BLaER1 treated with 17β-estradiol and CSF1 and Interleukin-3, amounts not matched to agents 10 nM and 100 nM (cell line): ENCODE data around the gene ATP6V1G3.

Experiments used
- H3K27ac ChIP-seq, 11 experiments: shearing (Covaris generic); formaldehyde crosslinking; 2 replicates each; pipeline ENCODE4 v1.8.1; 2022
- H3K27me3 ChIP-seq, 11 experiments: shearing (Covaris generic); formaldehyde crosslinking; 2 replicates each; pipeline ENCODE4 v1.8.1; 2022
- H3K36me3 ChIP-seq, 11 experiments: shearing (Covaris generic); formaldehyde crosslinking; 2 replicates each; pipeline ENCODE4 v1.8.1; 2022
- H3K4me1 ChIP-seq, 10 experiments: shearing (Covaris generic); formaldehyde crosslinking; 2 replicates each; pipeline ENCODE4 v1.8.1; 2022
- H3K4me2 ChIP-seq, 11 experiments: shearing (Covaris generic); formaldehyde crosslinking; 2 replicates each; pipeline ENCODE4 v1.8.1; 2022
- H3K4me3 ChIP-seq, 10 experiments: shearing (Covaris generic); formaldehyde crosslinking; 2 replicates each; pipeline ENCODE4 v1.8.1; 2022
- H3K9ac ChIP-seq, 11 experiments: shearing (Covaris generic); formaldehyde crosslinking; 2 replicates each; pipeline ENCODE4 v1.8.1; 2022
- H3K9me3 ChIP-seq, 11 experiments: shearing (Covaris generic); formaldehyde crosslinking; replicated peaks in 1 of 11; 2 replicates each; pipeline ENCODE4 v1.8.1; 2022
- H4K20me1 ChIP-seq, 11 experiments: shearing (Covaris generic); formaldehyde crosslinking; 2 replicates each; pipeline ENCODE4 v1.8.1; 2022
- Cebpa-rat ChIP-seq, 11 experiments: shearing (Covaris generic); IDR thresholded peaks; 2 replicates each; pipeline ENCODE4 v1.8.1; 2022

The ATP6V1G3 gene

GRCh38 chr1:198496216-198497143 lies 44.0 kb downstream of the ATP6V1G3 start:
- H3K4me3 ChIP-seq = no peak overlapping the region
- H3K4me1 ChIP-seq = peaks cover 0 to 58% (median 5%) of the 10 kb centered on the region in 10 experiments; a peak in 9 of 20 replicates
- TF ChIP-seq Cebpa-rat (IDR thresholded peaks at IDR 0.05) = no peak
- H3K27me3 ChIP-seq = no peaks in the 10 kb centered on the region
- peaks cover 0 to 5% (median 0%) of the 10 kb centered on the region in 11 experiments; a peak in 1 of 22 replicates for H3K9me3 ChIP-seq
- H4K20me1 ChIP-seq = no peaks in the 10 kb centered on the region
- H3K4me2 ChIP-seq = peak overlapping the region in 4 of 11 experiments; percentile 47 to 83 (median 70); a peak in 8 of 22 replicates
- no peaks in the 10 kb centered on the region for H3K36me3 ChIP-seq
- H3K9ac ChIP-seq = peak overlapping the region in 2 of 11 experiments; percentile 19 to 50; a peak in 3 of 22 replicates
- H3K27ac ChIP-seq = peak overlapping the region in 4 of 11 experiments; percentile 44 to 69 (median 54); a peak in 6 of 22 replicates

DNA sequence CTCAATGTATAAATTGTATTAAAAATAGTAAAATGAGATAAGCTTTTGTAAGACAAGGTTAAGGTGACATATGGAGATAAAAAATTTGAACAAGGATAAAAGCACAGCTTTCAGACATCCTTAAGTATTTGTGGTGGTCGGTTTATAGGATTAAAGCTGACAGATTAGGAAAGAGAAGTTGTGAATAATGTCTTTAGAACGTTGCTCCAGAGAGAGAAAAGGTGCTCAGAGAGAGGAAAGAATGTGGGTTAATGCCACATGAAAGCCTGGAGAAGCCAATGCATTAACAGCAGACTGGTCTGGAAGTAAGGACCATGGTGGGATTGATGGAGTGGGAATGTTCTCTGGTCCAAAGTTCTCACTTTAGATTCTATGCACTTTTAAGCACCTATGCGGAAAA lies 44.8 kb downstream of the ATP6V1G3 start:
- Histone ChIP-seq H3K27ac (no peak overlapping the region), H4K20me1 (no peaks in the 10 kb centered on the region), H3K9ac (no peak overlapping the region), H3K4me2 (no peak overlapping the region), H3K9me3 (peaks cover 0 to 5% (median 0%) of the 10 kb centered on the region in 11 experiments; a peak in 1 of 22 replicates), H3K27me3 (no peaks in the 10 kb centered on the region), H3K4me3 (no peak overlapping the region), H3K4me1 (peaks cover 0 to 50% (median 5%) of the 10 kb centered on the region in 10 experiments; a peak in 9 of 20 replicates), H3K36me3 (no peaks in the 10 kb centered on the region)
- TF ChIP-seq Cebpa-rat (IDR thresholded peaks at IDR 0.05) = no peak

DNA sequence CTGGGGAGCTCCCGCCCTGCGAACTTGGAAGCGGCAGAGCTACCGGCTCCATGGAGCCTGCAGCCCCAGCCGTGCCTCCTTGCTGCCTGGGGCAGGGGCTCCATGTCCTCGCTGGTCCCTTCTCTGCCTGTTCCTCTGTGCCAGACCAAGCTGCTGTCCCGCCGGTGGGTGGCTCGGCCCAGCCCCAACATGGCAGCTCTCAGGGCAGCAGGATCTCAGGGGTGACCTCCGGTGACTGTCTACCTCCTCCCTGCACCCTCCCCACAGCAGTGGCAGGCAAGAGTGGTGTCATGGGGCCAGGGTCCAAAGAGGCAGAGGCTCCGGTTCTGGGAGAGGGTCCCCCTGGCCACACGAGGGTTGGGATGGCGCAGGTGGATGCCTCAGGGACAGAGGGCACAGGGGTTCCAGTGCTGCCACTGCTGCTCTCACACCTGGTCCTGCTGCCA lies 45.8 kb downstream of the ATP6V1G3 start:
- no peak overlapping the region for H3K27ac ChIP-seq
- peaks cover 0 to 41% (median 5%) of the 10 kb centered on the region in 10 experiments; a peak in 9 of 20 replicates for H3K4me1 ChIP-seq
- no peaks in the 10 kb centered on the region for H3K27me3 ChIP-seq

GRCh38 chr1:198494139-198494538 lies 46.3 kb downstream of the ATP6V1G3 start:
- Histone ChIP-seq H3K36me3 (no peaks in the 10 kb centered on the region), H3K4me1 (peaks cover 0 to 36% (median 5%) of the 10 kb centered on the region in 10 experiments; a peak in 9 of 20 replicates), H3K27me3 (no peaks in the 10 kb centered on the region), H3K27ac (no peak overlapping the region), H3K9ac (no peak overlapping the region), H3K9me3 (peaks cover 0 to 5% (median 0%) of the 10 kb centered on the region in 11 experiments; a peak in 1 of 22 replicates), H3K4me3 (no peak overlapping the region), H3K4me2 (no peak overlapping the region), H4K20me1 (no peaks in the 10 kb centered on the region)
- no peak for TF ChIP-seq Cebpa-rat (IDR thresholded peaks at IDR 0.05)

More for the DNA sequence above, 45.8 kb downstream of the ATP6V1G3 start:
- H3K4me3 ChIP-seq = no peak overlapping the region
- no peak overlapping the region for H3K9ac ChIP-seq
- no peak overlapping the region for H3K4me2 ChIP-seq
- no peaks in the 10 kb centered on the region for H3K36me3 ChIP-seq
- no peaks in the 10 kb centered on the region for H4K20me1 ChIP-seq
- H3K9me3 ChIP-seq = peaks cover 0 to 5% (median 0%) of the 10 kb centered on the region in 11 experiments; a peak in 1 of 22 replicates
- TF ChIP-seq Cebpa-rat (IDR thresholded peaks at IDR 0.05) = no peak

DNA sequence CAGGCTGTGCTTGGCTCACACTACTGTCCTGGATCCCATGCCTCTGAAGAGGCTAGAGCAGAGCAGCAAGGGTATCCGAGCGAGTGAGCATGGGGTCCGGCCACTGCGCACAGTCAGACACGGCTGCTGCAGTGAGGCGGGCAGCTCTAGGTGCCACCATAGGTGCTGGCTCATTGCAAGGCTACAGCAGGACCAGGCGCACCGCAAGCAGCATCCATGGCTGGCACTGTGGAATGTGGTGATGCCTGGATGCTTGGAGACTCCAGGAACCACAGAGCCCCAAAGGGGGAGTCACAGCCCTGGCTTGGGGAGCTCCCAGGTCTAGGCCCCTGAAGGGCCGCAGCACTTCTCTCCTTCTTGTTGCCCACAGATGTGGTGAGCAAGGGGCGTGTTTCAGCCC lies 47.2 kb downstream of the ATP6V1G3 start:
- Histone ChIP-seq H3K4me1 (peaks cover 0 to 27% (median 5%) of the 10 kb centered on the region in 10 experiments; a peak in 9 of 20 replicates), H3K27me3 (no peaks in the 10 kb centered on the region), H3K9me3 (peaks cover 0 to 5% (median 0%) of the 10 kb centered on the region in 11 experiments; a peak in 1 of 22 replicates), H3K27ac (no peak overlapping the region), H3K9ac (no peak overlapping the region), H3K4me2 (no peak overlapping the region), H3K36me3 (no peaks in the 10 kb centered on the region), H3K4me3 (no peak overlapping the region), H4K20me1 (no peaks in the 10 kb centered on the region)
- TF ChIP-seq Cebpa-rat (IDR thresholded peaks at IDR 0.05) = no peak

GRCh38 chr1:198492872-198493271 lies 47.6 kb downstream of the ATP6V1G3 start:
- H3K9me3 ChIP-seq = peaks cover 0 to 5% (median 0%) of the 10 kb centered on the region in 11 experiments; a peak in 1 of 22 replicates
- no peaks in the 10 kb centered on the region for H4K20me1 ChIP-seq
- no peak overlapping the region for H3K4me3 ChIP-seq
- H3K27me3 ChIP-seq = no peaks in the 10 kb centered on the region
- H3K36me3 ChIP-seq = no peaks in the 10 kb centered on the region
- no peak for TF ChIP-seq Cebpa-rat (IDR thresholded peaks at IDR 0.05)
- no peak overlapping the region for H3K4me2 ChIP-seq
- H3K27ac ChIP-seq = no peak overlapping the region
- H3K4me1 ChIP-seq = peaks cover 0 to 23% (median 5%) of the 10 kb centered on the region in 10 experiments; a peak in 9 of 20 replicates
- no peak overlapping the region for H3K9ac ChIP-seq

DNA sequence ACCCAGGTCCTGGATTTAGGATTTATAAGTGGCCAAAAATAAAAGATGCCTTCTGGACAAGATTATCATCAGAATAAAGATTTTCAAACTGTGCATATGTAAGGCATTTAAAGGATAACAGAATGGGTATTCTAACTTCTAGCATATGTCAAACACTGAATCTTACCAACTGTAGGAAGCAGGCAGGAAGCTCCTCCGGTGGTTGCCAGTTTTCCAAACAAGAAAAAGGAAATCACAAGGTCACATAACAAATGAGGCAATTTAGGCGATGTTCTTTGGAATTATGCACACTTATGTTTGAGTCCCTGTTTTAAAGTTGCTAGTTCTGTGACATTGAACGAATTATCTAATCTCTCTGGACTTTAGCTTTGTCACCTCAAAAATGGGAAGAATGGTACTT lies 48.9 kb downstream of the ATP6V1G3 start:
- Histone ChIP-seq H3K27me3 (no peaks in the 10 kb centered on the region), H3K9me3 (peaks cover 0 to 5% (median 0%) of the 10 kb centered on the region in 11 experiments; a peak in 1 of 22 replicates), H3K4me2 (no peak overlapping the region), H4K20me1 (no peaks in the 10 kb centered on the region), H3K9ac (no peak overlapping the region), H3K4me1 (peaks cover 0 to 10% (median 0%) of the 10 kb centered on the region in 10 experiments; a peak in 7 of 20 replicates), H3K4me3 (no peak overlapping the region), H3K36me3 (no peaks in the 10 kb centered on the region), H3K27ac (no peak overlapping the region)
- TF ChIP-seq Cebpa-rat (IDR thresholded peaks at IDR 0.05) = no peak

GRCh38 chr1:198491028-198491427 lies 49.5 kb downstream of the ATP6V1G3 start:
- peaks cover 0 to 4% (median 0%) of the 10 kb centered on the region in 10 experiments; a peak in 3 of 20 replicates for H3K4me1 ChIP-seq
- no peak for TF ChIP-seq Cebpa-rat (IDR thresholded peaks at IDR 0.05)
- no peak overlapping the region for H3K4me3 ChIP-seq
- no peaks in the 10 kb centered on the region for H3K36me3 ChIP-seq
- H4K20me1 ChIP-seq = no peaks in the 10 kb centered on the region
- H3K9ac ChIP-seq = no peak overlapping the region
- H3K4me2 ChIP-seq = no peak overlapping the region
- no peak overlapping the region for H3K27ac ChIP-seq
- no peaks in the 10 kb centered on the region for H3K27me3 ChIP-seq
- peaks cover 0 to 5% (median 0%) of the 10 kb centered on the region in 11 experiments; a peak in 1 of 22 replicates for H3K9me3 ChIP-seq

DNA sequence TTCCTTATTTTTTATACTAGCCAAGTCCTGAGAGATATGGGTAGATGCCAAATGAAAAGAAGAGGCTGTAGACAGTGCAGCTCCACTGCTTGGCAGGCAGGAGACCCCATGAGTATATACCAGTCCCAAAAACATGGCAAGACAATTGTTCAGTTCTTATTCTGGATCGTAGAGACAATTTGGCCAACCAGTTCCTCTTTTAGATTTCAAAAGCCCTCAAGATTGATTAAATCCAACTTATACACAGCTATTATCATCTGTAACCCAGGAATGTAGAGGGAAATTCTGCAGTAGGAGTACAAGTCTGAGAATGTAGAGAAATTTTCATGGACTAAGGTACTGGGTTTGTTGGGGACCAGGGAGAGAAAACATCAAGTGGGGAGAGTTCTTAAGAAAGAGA lies 50.3 kb downstream of the ATP6V1G3 start:
- Histone ChIP-seq H3K4me3 (no peak overlapping the region), H3K36me3 (no peaks in the 10 kb centered on the region), H3K4me2 (no peak overlapping the region), H3K9me3 (peaks cover 0 to 5% (median 0%) of the 10 kb centered on the region in 11 experiments; a peak in 1 of 22 replicates), H4K20me1 (no peaks in the 10 kb centered on the region), H3K9ac (no peak overlapping the region), H3K4me1 (no peaks in the 10 kb centered on the region), H3K27ac (no peak overlapping the region), H3K27me3 (no peaks in the 10 kb centered on the region)
- no peak for TF ChIP-seq Cebpa-rat (IDR thresholded peaks at IDR 0.05)
